Skin epidermis (tissue), 12 donors: Measurements from ENCODE around the gene BTNL2.
A peak's percentile ranks its signal among the peaks of the same experiment; 100 is the strongest.
"Not testable (repeated sequence)": the region's sequence is repeated elsewhere in the genome, so short reads cannot be mapped to it uniquely, and the experiment has no call there.

Experiments used
- H3K27ac ChIP-seq, 21 experiments: fragments of 200-600 bp; sonication (generic) in 11 of 21; one replicate each; pipeline ENCODE4 v1.5.0; 2020; ENCODE audit warnings: mild to moderate bottlenecking in 3 of 21, inconsistent platforms in 2 of 21, moderate library complexity in 2 of 21
- H3K4me3 ChIP-seq, 7 experiments: fragments of 200-600 bp; sonication (generic) in 2 of 7; one replicate each; pipeline ENCODE4 v1.5.0; 2020; ENCODE audit warnings: inconsistent platforms in 2 of 7, mild to moderate bottlenecking in 2 of 7, moderate library complexity in 1 of 7

The BTNL2 gene

GRCh38 chr6:32406857-32407256 is at the start of gene BTNL2:
Gene BTNL2, minus strand, starts transcription at chr6:32407181. Its CDS starts 58 bp downstream, at chr6:32407123.
- Histone ChIP-seq H3K4me3 (no peak within 1 kb of the TSS), H3K27ac (no peak within 1 kb of the TSS)

GRCh38 chr6:32449088-32449736 is 42.2 kb upstream of the BTNL2 start:
- no peak overlapping the region for H3K4me3 ChIP-seq
- no peak overlapping the region for H3K27ac ChIP-seq

- no peak overlapping the region for H3K4me3 ChIP-seq
- no peak overlapping the region for H3K27ac ChIP-seq
Measured at GRCh38 chr6:32447932-32448331, 41.0 kb upstream of the BTNL2 start.

- Histone ChIP-seq H3K4me3 (no peak overlapping the region), H3K27ac (no peak overlapping the region)
Measured at GRCh38 chr6:32445321-32445854, 38.4 kb upstream of the BTNL2 start.

GRCh38 chr6:32444433-32444832 is 37.5 kb upstream of the BTNL2 start:
- H3K27ac ChIP-seq = no peak overlapping the region
- H3K4me3 ChIP-seq = no peak overlapping the region

GRCh38 chr6:32442977-32443552 is 36.1 kb upstream of the BTNL2 start:
- peak overlapping the region in 5 of 7 experiments; percentile 5 to 40 (median 21) for H3K4me3 ChIP-seq
- peak overlapping the region in 2 of 21 experiments; percentile 7 to 82 for H3K27ac ChIP-seq

- Histone ChIP-seq H3K4me3 (peak overlapping the region in 5 of 7 experiments; percentile 1 to 40 (median 29)), H3K27ac (peak overlapping the region in 7 of 21 experiments; percentile 7 to 96 (median 37))
Measured at GRCh38 chr6:32442243-32442667, 35.3 kb upstream of the BTNL2 start.

GRCh38 chr6:32439602-32440214 is 32.7 kb upstream of the BTNL2 start, which contains the start of gene HLA-DRA:
Gene HLA-DRA, plus strand, starts transcription at chr6:32439887. Its CDS starts 64 bp downstream, at chr6:32439951.
- Histone ChIP-seq H3K27ac (peak within 1 kb of the TSS; percentile 18 to 96 (median 74)), H3K4me3 (peak within 1 kb of the TSS; percentile 10 to 49 (median 29))

- no peak overlapping the region for H3K4me3 ChIP-seq
- H3K27ac ChIP-seq = peak overlapping the region in 17 of 21 experiments; percentile 40 to 96 (median 71)
Measured at GRCh38 chr6:32439139-32439538, 32.2 kb upstream of the BTNL2 start.

- peak overlapping the region in 20 of 21 experiments; percentile 41 to 96 (median 73) for H3K27ac ChIP-seq
- H3K4me3 ChIP-seq = no peak overlapping the region
Measured at GRCh38 chr6:32436995-32437836, 30.2 kb upstream of the BTNL2 start.

GRCh38 chr6:32436186-32436585 is 29.2 kb upstream of the BTNL2 start:
- peak overlapping the region in 14 of 21 experiments; percentile 18 to 88 (median 68) for H3K27ac ChIP-seq
- no peak overlapping the region for H3K4me3 ChIP-seq

GRCh38 chr6:32433950-32434349 is 27.0 kb upstream of the BTNL2 start:
- not testable (repeated sequence) for H3K27ac ChIP-seq

GRCh38 chr6:32432050-32432450 is 25.1 kb upstream of the BTNL2 start:
- no peak overlapping the region for H3K4me3 ChIP-seq
- H3K27ac ChIP-seq = no peak overlapping the region

More at GRCh38 chr6:32433950-32434349, 27.0 kb upstream of the BTNL2 start:
- not testable (repeated sequence) for H3K4me3 ChIP-seq

- Histone ChIP-seq H3K4me3 (no peak overlapping the region), H3K27ac (no peak overlapping the region)
Measured at GRCh38 chr6:32431142-32431541, 24.2 kb upstream of the BTNL2 start.

GRCh38 chr6:32430179-32430578 is 23.2 kb upstream of the BTNL2 start:
- no peak overlapping the region for H3K27ac ChIP-seq
- no peak overlapping the region for H3K4me3 ChIP-seq

- Histone ChIP-seq H3K27ac (no peak overlapping the region), H3K4me3 (no peak overlapping the region)
Measured at GRCh38 chr6:32427934-32428474, 21.0 kb upstream of the BTNL2 start.

- Histone ChIP-seq H3K4me3 (no peak overlapping the region), H3K27ac (no peak overlapping the region)
Measured at GRCh38 chr6:32427218-32427617, 20.2 kb upstream of the BTNL2 start.

- H3K27ac ChIP-seq = no peak overlapping the region
Measured at GRCh38 chr6:32426338-32426737, 19.4 kb upstream of the BTNL2 start.

GRCh38 chr6:32424589-32425300 is 17.8 kb upstream of the BTNL2 start:
- Histone ChIP-seq H3K27ac (no peak overlapping the region), H3K4me3 (no peak overlapping the region)

More at GRCh38 chr6:32426338-32426737, 19.4 kb upstream of the BTNL2 start:
- H3K4me3 ChIP-seq = no peak overlapping the region
